ENCODE measurements around the gene CPNE7. TPM values are rescaled to one million over a fixed set of nuclear protein-coding genes. Genes with fewer than 3 reads are reported as not detected.

The CPNE7 gene
- total and polyA plus RNA-seq, 2 of the 4 experiments (the other 2 are of a cell fraction), result 5.4 to 17.4 TPM

GRCh38 chr16:89615596-89616090 lies 40.1 kb downstream of the CPNE7 start:
- H3K23ac ChIP-seq (ENCODE audit: low read depth, low read length), result no peak overlapping the region
- H3K18ac ChIP-seq (ENCODE audit: low read depth, low read length), result no peak overlapping the region
- H3K14ac ChIP-seq (replicated peaks; ENCODE audit: low read depth, low read length), result no peak overlapping the region
- H3K9ac ChIP-seq (ENCODE audit: low read depth, low read length), result no peak overlapping the region
- ChIA-PET CTCF (interaction anchor here (0.7 to 0.8 kb wide), 2 partner anchors 18 to 20 kb away, joined by 3 read pairs; no protein-coding TSS in a partner anchor), POLR2A (ENCODE audit: unreplicated experiment) (no interaction called here)
- no peak overlapping the region for H2BK20ac ChIP-seq (ENCODE audit: low read depth, low read length)
- intact Hi-C loops (cut with micrococcal nuclease), result no loop called here
- no peak overlapping the region for H3K4me2 ChIP-seq (ENCODE audit: low read depth, low read length)
- peak; percentile 41; the same call in 1 of the 2 replicates for ATAC-seq (ENCODE audit: low read depth)
- H3K79me1 ChIP-seq (ENCODE audit: low read depth in 1 of 2, low read length in 2 of 2), result no peaks in the 10 kb centered on the region
- no peaks in the 10 kb centered on the region for H4K20me1 ChIP-seq (ENCODE audit: insufficient read depth, low read length)
- no peak overlapping the region for H4K91ac ChIP-seq (ENCODE audit: insufficient read depth, low read depth, low read length)
- no peaks in the 10 kb centered on the region for H3K9me1 ChIP-seq (ENCODE audit: insufficient read depth, low read length)
- no peak overlapping the region for H4K8ac ChIP-seq (ENCODE audit: low read depth in 2 of 2, low read length in 2 of 2)
- no peak overlapping the region for H4K5ac ChIP-seq (ENCODE audit: low read depth, low read length)
- H3K4me1 ChIP-seq (ENCODE audit: control insufficient read depth, insufficient read depth, low read length), result peaks cover 2% of the 10 kb centered on the region; the same call in 1 of the 2 replicates
- no peak for TF ChIP-seq RFX5 (IDR thresholded peaks at IDR 0.05; ENCODE audit: low read depth, low read length)
- no peak for TF ChIP-seq MXI1 (IDR thresholded peaks at IDR 0.05; ENCODE audit: borderline replicate concordance, low read depth, low read length)
- peak; percentile 22; the same call in 1 of the 2 replicates for TF ChIP-seq RAD21 (IDR thresholded peaks at IDR 0.05; ENCODE audit: low read length)
- TF ChIP-seq ELK1 (IDR thresholded peaks at IDR 0.05; ENCODE audit: borderline replicate concordance, low read depth, low read length), result no peak
- no peak for TF ChIP-seq CHD1 (IDR thresholded peaks at IDR 0.05; ENCODE audit: low read depth, low read length)
- TF ChIP-seq RCOR1 (IDR thresholded peaks at IDR 0.05; ENCODE audit: insufficient replicate concordance, low read length), result no peak
- no peak for TF ChIP-seq MAZ (IDR thresholded peaks at IDR 0.05; ENCODE audit: borderline replicate concordance, low read depth, low read length)
- TF ChIP-seq SMC3 (IDR thresholded peaks at IDR 0.05; ENCODE audit: low read depth, low read length), result peak; percentile 35
- no peak for TF ChIP-seq POLR2A (IDR thresholded peaks at IDR 0.05; ENCODE audit: low read depth, low read length)
- TF ChIP-seq NFE2L2 (IDR thresholded peaks at IDR 0.05; ENCODE audit: low read depth, low read length), result no peak
- peak; percentile 51 for TF ChIP-seq CTCF (conservative IDR thresholded peaks at IDR 0.05; ENCODE audit: low read depth, low read length)
- TF ChIP-seq FOS (IDR thresholded peaks at IDR 0.05; ENCODE audit: low read depth, low read length), result no peak
- no peak for TF ChIP-seq USF2 (IDR thresholded peaks at IDR 0.05; ENCODE audit: low read depth, low read length)
- TF ChIP-seq CEBPB (IDR thresholded peaks at IDR 0.05; ENCODE audit: low read depth, low read length), result no peak
- no peak for TF ChIP-seq MAFK (IDR thresholded peaks at IDR 0.05; ENCODE audit: low read depth, low read length)
- no peak for TF ChIP-seq BHLHE40 (IDR thresholded peaks at IDR 0.05; ENCODE audit: low read depth, low read length)
- in situ Hi-C loops (cut with MboI; ENCODE audit: low sequenced_read_pairs), result no loop called here
- no peak overlapping the region for H2AK5ac ChIP-seq (ENCODE audit: low read depth, low read length)
- H2BK120ac ChIP-seq (ENCODE audit: low read depth, low read length), result no peak overlapping the region
- DNase-seq, result no peak
- no peak overlapping the region for H3K4ac ChIP-seq (ENCODE audit: low read depth, low read length)
- no peak overlapping the region for H3K56ac ChIP-seq (ENCODE audit: extremely low read depth, insufficient read depth, low read length)
- BruUV-seq (replicated peaks), result no TSS peak
- H2AK9ac ChIP-seq (replicated peaks; ENCODE audit: low read depth, low read length, poor library complexity), result no peak overlapping the region
- peaks cover 5% of the 10 kb centered on the region; the same call in 1 of the 2 replicates for H3K27me3 ChIP-seq (ENCODE audit: control insufficient read depth, insufficient read depth, low read length)
- no peak overlapping the region for H3K27ac ChIP-seq (ENCODE audit: insufficient read depth, low read length)
- H3K9me3 ChIP-seq (ENCODE audit: control insufficient read depth, insufficient read depth, low read length), result no peaks in the 10 kb centered on the region
- H3K36me3 ChIP-seq (ENCODE audit: control insufficient read depth, insufficient read depth, low read length), result no peaks in the 10 kb centered on the region
- WGBS, 2 experiments (ENCODE audit: extremely low coverage in 2 of 2, insufficient read length in 1 of 2), result 80% methylated on average over 6 of the region's 17 CpGs; no CpG with 5 or more reads in 1 of the 2 experiments
- no peak overlapping the region for H3K4me3 ChIP-seq (ENCODE audit: insufficient read depth, low read depth, low read length)
- dilution Hi-C loops (cut with HindIII; ENCODE audit: low sequenced_read_pairs, unreplicated experiment), result no loop called here
- H2AFZ ChIP-seq (replicated peaks; ENCODE audit: low read length, poor library complexity), result peak overlapping the region; percentile 21
- H2BK5ac ChIP-seq (ENCODE audit: low read depth, low read length, poor library complexity, severe bottlenecking), result no peak overlapping the region
- no peak overlapping the region for H2BK15ac ChIP-seq (ENCODE audit: low read depth, low read length)
